CD4-positive, alpha-beta T cell treated with Interleukin-1 beta for 1 hour (primary cell): ENCODE results near the gene LRCH3.

ENCODE experiments used
- DNase-seq, 2 donors: peaks; one replicate each; pipeline ENCODE4 v3.0.0-alpha.2; 2020 to 2022

Gene LRCH3

GRCh38 chr3:197791113-197791891 is at the start of gene LRCH3:
Gene LRCH3, plus strand, starts transcription at chr3:197791254. Its CDS starts 25 bp downstream, at chr3:197791279.
- DNase-seq, result peak; percentile 83 to 86

DNA sequence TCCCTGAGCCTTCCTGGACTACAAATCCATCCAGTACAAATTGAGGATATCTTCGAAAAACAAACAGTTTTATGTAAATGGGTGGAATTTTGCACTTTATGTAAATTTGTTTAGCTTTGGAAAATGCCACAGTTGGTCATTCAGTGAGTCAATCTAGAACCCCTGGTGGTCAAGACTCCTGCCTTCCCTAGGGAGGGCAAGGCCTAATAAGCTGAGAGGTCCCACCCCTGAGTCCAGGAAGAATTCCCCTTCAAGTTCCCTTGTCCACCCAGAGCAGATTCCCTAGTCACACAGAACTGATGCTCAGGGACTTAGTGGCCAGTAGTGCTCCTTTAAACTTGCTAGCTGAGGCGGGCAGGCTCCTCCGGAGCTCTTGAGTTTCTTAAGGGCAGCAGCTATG is 48.3 kb upstream of the LRCH3 start:
- no peak for DNase-seq

GRCh38 chr3:197746209-197746608 is 44.8 kb upstream of the LRCH3 start:
- no peak for DNase-seq

DNA sequence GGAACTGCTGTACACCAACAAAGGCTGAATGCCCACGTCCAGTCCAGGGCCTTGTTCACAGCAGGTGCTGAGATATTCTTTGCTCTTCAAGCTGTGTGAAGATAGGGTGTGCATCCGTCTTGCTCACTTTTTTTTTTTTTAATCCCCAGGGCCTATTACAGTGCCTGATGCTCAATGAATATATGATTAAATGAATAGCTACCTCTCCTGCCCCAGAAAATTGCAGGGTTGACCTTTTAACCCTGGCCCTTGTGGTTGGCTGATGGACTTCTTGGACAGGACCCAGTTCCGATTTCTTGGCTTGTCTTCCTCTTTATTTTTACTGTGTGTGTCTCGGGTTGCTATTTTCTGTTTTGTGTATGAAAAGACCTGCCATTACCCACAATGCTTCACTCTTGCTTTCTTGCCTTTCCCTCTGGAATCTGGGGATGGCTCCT is 44.2 kb upstream of the LRCH3 start:
- DNase-seq, result peak in 1 of 2 donors; percentile 19

- no peak for DNase-seq
Measured at GRCh38 chr3:197748597-197749314, 42.3 kb upstream of the LRCH3 start.

- peak in 1 of 2 donors; percentile 75 for DNase-seq
Measured at GRCh38 chr3:197749315-197749600, 41.8 kb upstream of the LRCH3 start.

DNA sequence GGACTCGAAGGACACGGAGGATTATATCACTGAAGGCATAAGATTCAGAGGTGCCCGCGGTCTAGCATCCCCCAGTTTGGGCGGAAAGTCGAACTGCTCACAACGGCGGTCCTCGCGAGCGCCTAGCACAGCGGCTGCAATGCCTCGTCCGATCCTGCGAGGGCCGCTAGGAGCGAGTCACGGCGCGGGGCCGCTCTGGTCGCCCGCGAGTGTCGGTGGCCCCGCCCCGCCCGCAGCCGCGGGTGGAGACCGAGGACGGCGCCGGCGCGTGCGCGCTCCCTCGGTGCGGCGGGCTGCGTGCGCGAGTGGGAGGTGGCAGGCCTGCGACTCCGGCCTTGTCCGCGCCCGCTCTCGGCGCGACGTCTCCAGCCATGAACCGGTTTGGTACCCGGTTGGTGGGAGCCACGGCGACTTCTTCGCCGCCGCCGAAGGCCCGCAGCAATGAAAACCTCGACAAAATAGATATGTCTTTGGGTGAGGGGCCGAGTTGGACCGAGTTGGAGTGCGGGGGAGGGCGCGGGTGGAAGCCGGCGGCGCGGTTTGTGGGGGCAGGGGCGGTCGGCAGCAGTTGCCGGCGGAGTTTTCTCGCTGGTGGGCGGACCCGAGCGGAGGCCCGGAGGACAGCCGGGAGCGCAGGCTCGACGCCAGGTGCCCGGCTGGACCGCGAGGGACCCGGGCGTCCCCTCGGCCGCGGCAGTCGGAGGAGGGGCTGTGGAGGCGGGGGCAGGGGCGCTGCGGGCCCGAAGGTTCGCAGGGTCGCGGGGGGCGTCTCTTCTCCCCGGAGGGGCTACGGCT is 41.3 kb upstream of the LRCH3 start, which contains the start of gene FYTTD1:
TSS of gene FYTTD1 (plus strand) at position 283 of the 795 bp plus-strand sequence. CDS start at position 372, 89 bp downstream.
- DNase-seq, result peak; percentile 89 to 92

- DNase-seq, result peak; percentile 65 to 68
Measured at GRCh38 chr3:197750396-197750831, 40.6 kb upstream of the LRCH3 start.

GRCh38 chr3:197750858-197751737 is 40.0 kb upstream of the LRCH3 start:
- DNase-seq, result peak; percentile 30 to 34

DNA sequence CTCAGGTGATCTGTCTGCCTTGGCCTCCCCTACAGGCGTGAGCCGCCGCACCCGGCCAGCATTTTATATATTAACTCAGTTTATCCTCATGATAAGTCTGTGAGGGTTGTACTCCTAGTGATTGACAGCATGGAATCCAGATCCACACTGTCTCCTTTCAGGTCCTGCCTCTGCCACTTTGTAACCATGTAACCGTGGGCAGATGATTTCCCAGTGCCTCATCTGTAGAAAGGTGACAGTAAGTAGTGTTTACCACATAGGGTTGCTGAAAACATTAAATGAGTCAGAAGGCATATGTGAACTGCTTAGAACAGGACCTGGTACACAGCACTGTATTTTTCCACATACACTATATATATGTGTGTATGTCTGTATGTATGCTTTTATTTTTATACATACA is 38.9 kb upstream of the LRCH3 start:
- DNase-seq, result no peak

- DNase-seq, result no peak
Measured at GRCh38 chr3:197753263-197753662, 37.8 kb upstream of the LRCH3 start.

GRCh38 chr3:197756704-197757103 is 34.4 kb upstream of the LRCH3 start:
- DNase-seq, result no peak

DNA sequence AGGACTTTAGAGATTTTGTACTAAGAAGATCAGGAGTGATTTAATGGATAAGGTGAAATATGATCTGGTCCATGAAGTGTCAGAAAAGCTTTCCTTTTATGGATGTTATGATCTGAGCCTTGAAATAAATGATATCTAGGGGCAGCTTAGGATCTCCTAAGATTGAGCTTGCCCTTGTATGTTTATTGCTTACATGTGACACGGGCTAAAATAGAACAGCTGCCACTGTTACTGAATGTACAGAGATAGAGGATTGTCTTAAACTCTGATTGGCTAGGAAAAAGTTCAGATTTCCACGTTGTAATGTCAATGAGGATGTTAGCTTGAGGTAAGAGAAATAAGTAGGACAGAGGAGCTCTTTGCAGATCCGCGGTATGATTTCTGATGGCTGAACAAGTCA is 32.5 kb upstream of the LRCH3 start:
- DNase-seq, result no peak

- no peak for DNase-seq
Measured at GRCh38 chr3:197761784-197762183, 29.3 kb upstream of the LRCH3 start.

- DNase-seq, result no peak
Measured at GRCh38 chr3:197775317-197775716, 15.7 kb upstream of the LRCH3 start.

GRCh38 chr3:197782230-197782629 is 8.8 kb upstream of the LRCH3 start:
- no peak for DNase-seq

DNA sequence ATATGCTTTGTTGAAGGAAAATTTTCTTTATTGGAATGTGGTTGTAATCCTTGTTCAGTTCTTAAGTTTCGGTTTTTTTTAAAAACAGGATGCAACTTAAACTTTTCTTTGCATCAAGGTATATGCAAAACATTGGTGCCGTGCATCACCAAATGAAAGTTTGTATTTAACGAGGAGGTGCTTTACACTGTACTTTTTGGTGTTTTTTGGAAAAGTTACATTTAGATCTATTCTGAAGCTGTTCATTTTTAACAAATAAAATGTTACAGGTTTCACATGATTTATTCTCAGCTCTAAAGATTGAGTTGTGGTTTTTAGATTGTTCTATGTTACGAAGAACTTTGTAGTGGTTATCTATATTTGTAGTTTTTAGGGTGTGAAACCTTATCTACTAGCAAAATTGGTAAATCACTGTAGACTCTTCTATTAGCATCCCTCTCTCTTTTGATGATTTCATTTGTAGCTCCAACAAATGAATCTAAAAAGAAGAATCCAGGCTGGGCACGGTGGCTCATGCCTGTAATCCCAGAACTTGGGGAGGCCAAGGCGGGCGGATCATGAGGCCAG is 7.0 kb upstream of the LRCH3 start:
- no peak for DNase-seq

GRCh38 chr3:197787412-197787811 is 3.6 kb upstream of the LRCH3 start:
- no peak for DNase-seq

DNA sequence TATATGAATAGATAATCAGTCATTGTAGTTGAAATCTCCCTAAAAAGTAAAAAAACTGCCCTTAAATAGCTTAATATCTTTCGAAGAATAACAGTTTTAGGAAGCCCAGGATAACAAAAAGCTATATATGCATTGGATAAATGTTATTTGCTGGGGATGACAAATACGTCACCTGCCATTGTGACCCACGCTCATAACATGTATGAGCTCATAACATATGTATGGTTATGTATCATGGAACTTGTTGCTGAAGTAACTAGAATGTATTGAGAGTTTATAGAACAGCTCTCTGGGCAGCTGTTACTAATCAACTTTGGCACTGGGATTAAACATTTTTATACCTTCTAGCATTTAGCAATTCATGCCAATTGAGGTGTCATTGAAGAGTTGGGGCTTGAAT is 1.7 kb upstream of the LRCH3 start:
- no peak for DNase-seq

GRCh38 chr3:197790033-197790432 is 1.0 kb upstream of the LRCH3 start:
- DNase-seq, result no peak

DNA sequence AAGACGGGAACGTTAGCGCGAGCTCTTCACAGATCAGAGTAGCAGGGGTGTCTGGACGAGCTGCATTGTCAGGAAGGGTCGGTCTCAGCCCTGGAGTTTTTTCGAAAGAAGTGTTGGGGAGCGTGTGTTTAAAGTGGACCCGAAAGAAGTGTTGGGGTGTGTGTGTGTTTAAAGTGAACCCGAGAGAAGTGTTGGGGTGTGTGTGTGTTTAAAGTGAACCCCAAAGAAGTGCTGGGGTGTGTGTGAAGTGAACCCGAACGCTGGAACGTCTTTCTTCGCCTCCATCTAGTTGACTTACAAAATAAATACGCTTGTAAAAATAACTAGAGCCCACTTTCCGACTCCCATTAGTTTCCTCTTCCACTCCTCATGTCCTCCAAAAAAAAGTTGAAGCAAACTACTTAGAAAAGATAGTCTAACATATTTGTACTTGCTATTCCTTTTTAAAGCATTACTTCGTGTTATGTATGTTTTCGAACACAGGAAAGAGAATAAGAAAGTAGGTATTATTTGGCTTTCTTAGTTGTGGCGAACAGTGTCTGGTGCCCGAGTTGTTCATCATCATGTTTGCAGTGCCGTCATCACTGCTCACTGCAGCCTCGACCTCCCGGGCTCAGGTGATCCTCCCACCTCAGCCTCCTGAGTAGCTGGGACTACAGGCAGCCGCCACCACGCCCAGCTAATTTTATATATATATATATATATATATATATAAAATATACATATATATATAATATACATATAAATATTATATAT is 1.0 kb downstream of the LRCH3 start:
- DNase-seq, result peak; percentile 46 to 50
